ENCODE data around the gene EFHC1.

DNA sequence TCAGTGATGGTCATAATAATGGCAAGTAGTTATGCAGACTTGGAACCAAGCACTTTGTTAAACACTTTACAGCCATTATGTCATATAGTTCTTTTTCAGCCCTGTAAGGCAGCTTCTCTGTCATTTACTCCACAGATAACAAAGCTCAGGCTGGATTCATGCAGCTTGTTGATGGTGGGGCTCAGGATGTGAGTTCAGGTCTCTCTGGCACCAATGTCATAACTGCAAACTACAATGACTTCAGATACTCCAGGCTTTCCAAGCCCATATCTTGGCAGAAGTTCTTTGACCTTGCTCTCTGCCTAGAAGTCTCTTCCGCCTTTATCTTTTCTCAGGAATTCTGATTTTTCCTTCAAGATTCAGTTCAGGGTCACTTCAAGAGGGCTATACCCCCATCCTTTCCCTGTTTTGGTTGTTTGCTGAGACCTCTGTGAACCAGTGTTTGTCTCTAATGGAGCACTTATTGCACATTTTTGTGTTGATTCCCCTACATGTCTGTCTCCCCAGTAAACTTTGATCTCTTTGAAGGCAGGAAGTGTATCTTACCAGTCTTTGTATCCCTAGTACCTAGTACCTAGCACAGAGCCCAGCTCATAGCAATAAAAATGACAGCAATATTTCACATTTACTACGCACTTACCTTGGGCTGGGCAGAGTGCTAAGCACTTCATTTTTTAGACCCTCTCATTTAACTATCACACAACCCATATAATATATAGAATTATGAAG, 19.7 kb upstream of the EFHC1 start:
- TF ChIP-seq POLR2A (IDR thresholded peaks at IDR 0.05): no peak
- TF ChIP-seq, protein P1, sequence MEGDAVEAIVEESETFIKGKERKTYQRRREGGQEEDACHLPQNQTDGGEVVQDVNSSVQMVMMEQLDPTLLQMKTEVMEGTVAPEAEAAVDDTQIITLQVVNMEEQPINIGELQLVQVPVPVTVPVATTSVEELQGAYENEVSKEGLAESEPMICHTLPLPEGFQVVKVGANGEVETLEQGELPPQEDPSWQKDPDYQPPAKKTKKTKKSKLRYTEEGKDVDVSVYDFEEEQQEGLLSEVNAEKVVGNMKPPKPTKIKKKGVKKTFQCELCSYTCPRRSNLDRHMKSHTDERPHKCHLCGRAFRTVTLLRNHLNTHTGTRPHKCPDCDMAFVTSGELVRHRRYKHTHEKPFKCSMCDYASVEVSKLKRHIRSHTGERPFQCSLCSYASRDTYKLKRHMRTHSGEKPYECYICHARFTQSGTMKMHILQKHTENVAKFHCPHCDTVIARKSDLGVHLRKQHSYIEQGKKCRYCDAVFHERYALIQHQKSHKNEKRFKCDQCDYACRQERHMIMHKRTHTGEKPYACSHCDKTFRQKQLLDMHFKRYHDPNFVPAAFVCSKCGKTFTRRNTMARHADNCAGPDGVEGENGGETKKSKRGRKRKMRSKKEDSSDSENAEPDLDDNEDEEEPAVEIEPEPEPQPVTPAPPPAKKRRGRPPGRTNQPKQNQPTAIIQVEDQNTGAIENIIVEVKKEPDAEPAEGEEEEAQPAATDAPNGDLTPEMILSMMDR (IDR thresholded peaks at IDR 0.05): no peak
